ENCODE results near the gene FXYD7. TPM values are rescaled to one million over a fixed set of nuclear protein-coding genes. Genes with fewer than 3 reads are reported as not detected.
A peak's percentile ranks its signal among the peaks of the same experiment; 100 is the strongest.
"Not testable (repeated sequence)": the region's sequence is repeated elsewhere in the genome, so short reads cannot be mapped to it uniquely, and the experiment has no call there.

Gene FXYD7
- total RNA-seq, 1 experiment from 2014 or later: not detected

DNA sequence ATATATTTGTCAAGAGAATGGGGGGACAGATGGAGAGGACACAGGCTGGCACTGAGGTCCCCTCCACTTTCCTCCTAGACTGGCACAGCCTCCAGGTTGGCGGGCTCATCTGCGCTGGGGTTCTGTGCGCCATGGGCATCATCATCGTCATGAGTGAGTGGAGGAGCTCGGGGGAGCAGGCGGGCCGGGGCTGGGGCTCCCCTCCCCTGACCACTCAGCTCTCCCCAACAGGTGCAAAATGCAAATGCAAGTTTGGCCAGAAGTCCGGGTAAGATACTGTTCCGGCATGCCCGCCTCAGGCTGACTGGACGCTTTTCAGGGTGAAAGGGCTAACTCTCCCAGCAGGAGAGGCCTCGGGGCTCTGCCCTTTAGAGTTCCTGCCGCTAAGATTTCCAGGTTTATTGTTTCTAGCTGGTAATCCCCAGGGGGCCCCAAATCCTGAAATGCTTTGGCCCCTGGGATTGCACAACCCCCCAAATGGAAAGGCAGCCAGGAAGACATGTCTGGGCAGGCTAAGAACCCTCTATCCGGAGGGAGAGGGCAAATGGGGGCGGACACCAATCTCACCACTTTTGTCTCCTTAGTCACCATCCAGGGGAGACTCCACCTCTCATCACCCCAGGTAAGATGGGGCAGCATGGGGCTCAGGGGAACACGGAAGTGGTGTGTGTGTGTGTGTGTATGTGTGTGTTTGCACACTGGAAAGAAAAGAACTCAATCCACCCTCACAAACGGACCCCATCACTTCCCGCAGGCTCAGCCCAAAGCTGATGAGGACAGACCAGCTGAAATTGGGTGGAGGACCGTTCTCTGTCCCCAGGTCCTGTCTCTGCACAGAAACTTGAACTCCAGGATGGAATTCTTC lies 20.1 kb upstream of the FXYD7 start:
- DNase-seq (ENCODE audit: low read depth, low spot score): no peak
- in situ Hi-C loops (cut with HindIII; ENCODE audit: low pct_unique_long_range_greater_than_20kb, low sequenced_read_pairs): no loop called here

DNA sequence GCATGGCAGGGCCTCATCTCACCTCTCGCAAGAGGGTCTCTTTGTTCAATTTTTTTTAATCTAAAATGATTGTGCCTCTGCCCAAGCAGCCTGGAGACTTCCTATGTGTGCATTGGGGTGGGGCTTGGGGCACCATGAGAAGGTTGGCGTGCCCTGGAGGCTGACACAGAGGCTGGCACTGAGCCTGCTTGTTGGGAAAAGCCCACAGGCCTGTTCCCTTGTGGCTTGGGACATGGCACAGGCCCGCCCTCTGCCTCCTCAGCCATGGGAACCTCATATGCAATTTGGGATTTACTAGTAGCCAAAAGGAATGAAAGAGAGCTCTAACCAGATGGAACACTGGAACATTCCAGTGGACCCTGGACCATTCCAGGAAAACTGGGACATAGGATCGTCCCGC lies 19.5 kb upstream of the FXYD7 start:
- no peak for DNase-seq (ENCODE audit: low read depth, low spot score)
- in situ Hi-C loops (cut with HindIII; ENCODE audit: low pct_unique_long_range_greater_than_20kb, low sequenced_read_pairs): no loop called here

DNA sequence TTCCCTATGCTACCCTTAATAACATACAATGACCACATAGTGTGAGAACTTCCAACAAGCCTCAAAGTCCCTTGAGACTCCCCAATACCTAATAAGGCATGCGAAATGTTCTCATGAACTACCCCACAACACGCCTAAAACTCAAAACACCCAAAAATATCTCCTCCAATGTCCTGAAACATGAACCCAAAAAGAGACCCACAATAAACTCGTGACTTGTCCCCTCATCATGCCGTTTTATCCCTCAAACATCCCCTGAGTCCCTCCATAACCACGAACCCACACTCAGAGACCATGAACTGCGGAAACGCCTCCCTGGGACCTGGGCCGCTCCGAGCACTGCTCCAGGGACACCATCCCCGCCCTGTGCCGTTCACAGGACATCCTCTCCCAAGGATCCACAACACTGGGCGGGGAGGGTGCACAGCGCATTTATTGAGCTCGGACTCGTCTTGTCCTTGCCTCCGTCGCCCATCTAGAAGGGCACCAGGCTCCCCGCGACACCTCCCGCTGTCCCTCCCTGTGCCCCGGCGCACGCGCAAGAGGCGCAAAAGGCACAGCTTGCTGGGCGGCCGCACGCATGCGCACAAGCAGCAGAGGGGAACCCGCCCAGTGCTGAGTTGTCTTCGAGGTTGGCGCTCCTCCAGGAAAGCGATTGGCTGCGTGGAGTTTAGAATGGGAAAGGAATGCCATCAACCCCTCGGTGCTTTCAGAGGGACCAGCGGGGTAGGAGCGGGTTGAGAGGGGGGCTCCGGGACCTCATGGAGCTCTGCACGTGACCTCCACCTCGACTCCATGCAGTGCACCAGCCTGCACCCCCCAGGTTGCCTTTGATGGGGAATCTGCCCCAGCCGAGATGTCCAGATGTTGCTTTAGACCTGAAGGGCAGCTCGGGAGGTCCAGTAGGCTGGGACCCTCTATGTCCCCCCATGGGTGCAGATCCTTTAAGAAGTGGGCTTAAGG lies 18.7 kb upstream of the FXYD7 start:
- peak; percentile 88 for DNase-seq (ENCODE audit: low read depth, low spot score)
- in situ Hi-C loops (cut with HindIII; ENCODE audit: low pct_unique_long_range_greater_than_20kb, low sequenced_read_pairs): no loop called here

DNA sequence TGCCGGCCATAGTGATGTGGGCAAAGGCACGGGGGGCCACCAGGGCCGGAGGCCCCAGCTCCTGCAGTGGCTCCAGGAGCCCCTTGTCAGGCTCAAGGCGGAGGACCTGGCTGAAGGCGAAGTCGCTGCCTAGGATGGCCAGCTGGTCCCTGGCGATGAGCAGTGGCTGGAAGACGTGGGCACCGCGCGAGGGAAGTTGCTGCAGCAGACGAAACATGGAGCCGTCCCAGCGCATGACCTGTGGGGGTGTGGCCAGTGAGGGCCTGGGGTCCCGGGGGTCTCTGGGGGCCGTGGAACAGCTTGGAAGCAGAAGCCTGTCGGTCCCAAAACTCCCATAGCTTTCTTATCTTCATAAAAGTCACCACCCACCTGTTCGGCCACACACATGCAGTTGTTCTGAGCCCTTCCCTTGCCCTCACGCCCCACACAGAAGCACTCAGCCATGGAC lies 17.8 kb upstream of the FXYD7 start:
- in situ Hi-C loops (cut with HindIII; ENCODE audit: low pct_unique_long_range_greater_than_20kb, low sequenced_read_pairs): no loop called here
- no peak for DNase-seq (ENCODE audit: low read depth, low spot score)

DNA sequence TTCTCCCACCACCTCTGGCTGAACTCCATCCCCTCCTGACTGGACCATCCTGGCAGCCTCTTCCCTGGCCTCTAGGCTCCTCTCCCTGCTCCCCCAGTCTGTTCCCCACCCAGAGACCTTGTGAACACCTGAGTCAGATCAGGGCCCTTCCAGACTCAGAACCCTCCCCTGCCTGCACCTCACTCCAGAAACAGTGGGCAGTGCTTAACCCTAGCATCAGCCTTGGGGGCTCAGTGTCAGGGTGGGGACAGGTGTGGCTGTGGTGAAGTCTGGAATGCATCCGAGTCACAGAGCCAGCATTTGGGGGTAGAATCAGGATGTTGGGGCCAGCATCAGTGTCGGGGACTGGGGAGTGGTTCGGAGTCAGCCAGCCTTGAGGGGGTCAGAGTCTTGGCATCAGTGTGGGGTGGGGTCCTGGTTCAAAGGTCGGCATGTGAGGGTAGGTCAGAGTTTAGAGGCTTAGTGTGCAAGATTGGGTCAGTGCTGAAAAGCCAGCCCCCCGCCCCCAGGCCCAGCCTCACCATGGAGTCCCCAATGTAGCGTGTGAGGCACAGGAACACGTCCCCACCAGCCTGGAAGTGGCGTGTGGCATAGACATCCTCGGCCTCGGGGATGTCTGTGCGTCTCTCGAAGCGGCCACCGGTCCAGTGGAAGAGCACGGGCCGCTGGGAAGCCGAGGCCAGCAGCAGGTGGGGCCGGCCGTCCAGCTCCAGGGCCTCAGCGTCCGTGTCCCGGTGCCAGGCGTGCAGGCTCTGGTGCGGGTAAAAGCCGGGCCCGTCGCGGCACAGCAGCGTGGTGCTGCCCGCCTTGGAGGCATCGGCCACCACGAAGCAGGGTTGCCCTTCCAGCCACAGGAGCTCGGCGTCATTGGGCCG lies 17.1 kb upstream of the FXYD7 start:
- no peak for DNase-seq (ENCODE audit: low read depth, low spot score)
- in situ Hi-C loops (cut with HindIII; ENCODE audit: low pct_unique_long_range_greater_than_20kb, low sequenced_read_pairs): no loop called here

DNA sequence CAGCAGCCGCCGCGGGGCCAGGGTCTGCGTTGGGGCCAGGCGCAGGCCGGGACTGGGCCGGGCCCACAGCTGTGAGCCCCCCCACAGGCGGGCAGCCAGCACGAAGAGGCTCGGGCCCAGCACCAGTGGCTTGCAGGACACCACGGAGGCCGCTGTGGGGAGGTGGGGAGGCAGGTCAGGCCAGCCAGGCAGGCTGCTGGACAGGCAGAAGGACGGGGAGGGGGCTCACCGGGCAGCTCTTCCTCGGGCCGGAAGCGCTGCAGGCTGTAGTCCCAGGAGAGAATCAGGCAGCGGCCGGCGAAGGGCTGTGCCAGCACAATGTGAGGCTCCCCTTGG lies 16.5 kb upstream of the FXYD7 start:
- no peak for DNase-seq (ENCODE audit: low read depth, low spot score)
- in situ Hi-C loops (cut with HindIII; ENCODE audit: low pct_unique_long_range_greater_than_20kb, low sequenced_read_pairs): no loop called here

DNA sequence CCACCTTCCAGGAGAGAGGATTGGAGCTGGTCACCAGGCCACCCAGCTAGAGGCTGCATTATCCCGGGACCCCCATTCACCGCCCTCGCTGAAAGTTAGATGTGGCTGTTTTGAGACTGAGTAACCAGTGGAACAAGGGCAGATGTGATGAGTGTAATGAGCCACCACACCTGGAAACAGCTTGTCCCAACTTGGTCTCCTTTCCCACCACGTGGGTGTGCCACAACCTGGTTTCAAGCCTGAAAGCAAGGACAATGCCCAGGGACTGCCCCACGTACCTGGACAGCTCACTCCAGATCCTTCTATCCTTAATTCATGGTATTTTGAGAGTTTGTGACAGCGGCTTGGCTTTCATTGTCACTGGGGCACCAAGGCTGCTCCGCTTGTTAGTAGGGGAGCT lies 15.2 kb upstream of the FXYD7 start:
- DNase-seq (ENCODE audit: low read depth, low spot score): no peak
- in situ Hi-C loops (cut with HindIII; ENCODE audit: low pct_unique_long_range_greater_than_20kb, low sequenced_read_pairs): no loop called here

DNA sequence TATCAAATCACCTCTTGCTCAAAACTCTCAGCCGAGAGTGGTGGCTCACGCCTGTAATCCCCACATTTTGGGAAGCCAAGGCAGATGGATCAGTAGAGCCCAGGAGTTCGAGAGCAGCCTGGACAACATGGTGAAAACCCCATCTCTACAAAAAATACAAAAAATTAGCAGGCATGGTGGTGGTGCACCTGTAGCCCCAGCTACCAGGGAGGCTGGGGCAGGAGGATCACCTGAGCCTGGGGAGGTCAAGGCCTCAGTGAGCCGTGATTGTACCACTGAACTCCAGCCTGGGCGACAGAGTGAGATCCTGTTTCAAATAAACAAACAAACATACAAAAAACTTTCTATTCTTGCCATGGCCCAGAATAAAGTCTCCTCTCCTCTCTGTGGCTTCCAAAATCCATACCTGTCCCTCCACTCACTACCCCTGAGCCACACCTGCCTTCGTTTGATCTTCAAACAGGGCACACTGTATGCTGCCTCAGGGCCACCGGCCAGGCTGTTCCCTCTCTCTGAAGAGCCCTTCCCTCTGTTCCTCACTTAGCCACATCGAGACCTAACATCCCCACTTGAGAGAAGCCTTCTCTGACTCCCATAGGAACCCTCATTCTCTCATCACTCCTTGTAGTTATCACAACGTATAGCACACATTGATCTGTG lies 14.5 kb upstream of the FXYD7 start:
- DNase-seq (ENCODE audit: low read depth, low spot score): no peak
- in situ Hi-C loops (cut with HindIII; ENCODE audit: low pct_unique_long_range_greater_than_20kb, low sequenced_read_pairs): no loop called here

DNA sequence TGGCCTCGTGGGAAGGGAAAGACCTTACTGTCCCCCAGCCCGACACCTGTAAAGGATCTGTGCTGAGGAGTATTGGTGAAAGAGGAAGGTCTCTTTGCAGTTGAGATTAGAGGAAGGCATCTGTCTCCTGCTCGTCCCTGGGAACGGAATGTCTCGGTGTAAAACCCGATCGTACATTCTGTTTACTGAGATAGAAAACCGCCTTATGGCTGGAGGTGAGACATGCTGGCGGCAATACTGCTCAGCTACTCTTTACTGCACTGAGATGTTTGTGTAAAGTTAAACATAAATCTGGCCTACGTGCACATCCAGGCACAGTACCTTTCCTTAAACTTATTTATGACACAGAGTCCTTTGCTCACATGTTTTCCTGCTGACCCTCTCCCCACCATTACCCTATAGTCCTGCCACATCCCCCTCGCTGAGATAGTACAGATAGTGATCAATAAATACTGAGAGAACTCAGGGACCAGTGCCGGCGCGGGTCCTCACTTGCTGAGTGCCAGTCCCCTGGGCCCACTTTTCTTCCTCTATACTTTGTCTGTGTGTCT lies 13.3 kb upstream of the FXYD7 start:
- DNase-seq (ENCODE audit: low read depth, low spot score); in situ Hi-C loops (cut with HindIII; ENCODE audit: low pct_unique_long_range_greater_than_20kb, low sequenced_read_pairs): not testable (repeated sequence)

DNA sequence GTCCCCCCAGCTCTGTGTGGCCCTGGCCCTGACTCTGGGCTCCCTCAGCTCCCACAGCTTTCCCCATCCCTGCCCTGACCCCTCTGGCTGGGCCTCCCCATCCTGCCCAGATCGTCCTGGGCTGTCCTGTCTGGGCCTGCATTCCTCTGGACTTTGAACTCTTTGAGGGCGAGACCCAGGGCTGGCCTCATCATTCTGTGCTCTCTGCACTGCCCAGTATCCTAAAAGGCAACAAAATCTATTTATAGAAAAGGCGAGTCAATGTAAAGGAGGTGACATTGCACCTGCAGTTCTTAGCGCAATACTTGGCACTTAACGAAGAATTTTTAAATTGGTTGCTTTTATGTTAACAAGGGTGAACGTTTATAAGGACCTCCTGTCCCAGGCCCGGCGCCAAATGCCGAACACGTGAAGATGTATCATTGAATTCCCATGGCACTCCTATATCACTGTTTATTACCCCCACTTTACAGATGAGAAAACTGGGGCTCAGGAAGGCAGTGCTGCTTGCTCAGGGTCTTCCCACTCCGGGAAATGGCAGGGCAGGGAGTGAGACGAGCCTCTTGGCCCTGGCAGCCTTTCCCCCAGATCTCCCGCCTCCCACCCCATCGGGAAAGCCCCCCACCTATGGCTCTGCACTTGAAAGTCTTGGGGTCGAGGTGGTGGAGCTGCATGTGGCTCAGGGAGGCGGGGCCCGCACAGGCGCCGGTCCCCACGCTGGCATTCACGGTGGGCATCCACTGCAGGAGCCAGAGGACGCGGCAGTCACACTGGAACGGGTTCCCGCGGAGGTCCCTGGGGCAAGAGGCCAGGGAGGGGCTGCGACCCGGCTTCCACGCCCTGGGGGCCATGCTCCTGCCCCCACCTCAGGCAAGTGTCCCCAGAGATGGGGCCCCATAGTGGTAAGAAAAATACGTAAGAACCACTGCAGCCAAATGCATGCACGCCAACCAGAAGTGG lies 12.0 kb upstream of the FXYD7 start:
- no peak for DNase-seq (ENCODE audit: low read depth, low spot score)
- in situ Hi-C loops (cut with HindIII; ENCODE audit: low pct_unique_long_range_greater_than_20kb, low sequenced_read_pairs): no loop called here

DNA sequence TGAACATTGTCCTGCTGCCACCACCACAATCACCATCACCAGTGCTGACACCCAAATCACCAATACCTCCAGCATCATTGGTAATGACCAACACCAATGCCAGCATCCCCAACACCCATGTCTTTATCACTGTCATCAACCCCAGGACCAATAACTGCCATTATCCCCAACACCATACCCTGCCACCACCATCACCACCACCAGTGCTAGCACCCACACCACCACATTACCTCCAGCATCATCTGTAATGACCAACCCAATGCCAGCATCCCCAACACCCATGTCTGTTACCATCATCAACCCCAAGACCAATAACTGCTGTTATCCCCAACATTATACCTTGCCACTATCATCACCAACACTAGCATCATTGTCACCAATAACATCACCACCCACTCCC lies 10.8 kb upstream of the FXYD7 start:
- in situ Hi-C loops (cut with HindIII; ENCODE audit: low pct_unique_long_range_greater_than_20kb, low sequenced_read_pairs): no loop called here
- DNase-seq (ENCODE audit: low read depth, low spot score): no peak

DNA sequence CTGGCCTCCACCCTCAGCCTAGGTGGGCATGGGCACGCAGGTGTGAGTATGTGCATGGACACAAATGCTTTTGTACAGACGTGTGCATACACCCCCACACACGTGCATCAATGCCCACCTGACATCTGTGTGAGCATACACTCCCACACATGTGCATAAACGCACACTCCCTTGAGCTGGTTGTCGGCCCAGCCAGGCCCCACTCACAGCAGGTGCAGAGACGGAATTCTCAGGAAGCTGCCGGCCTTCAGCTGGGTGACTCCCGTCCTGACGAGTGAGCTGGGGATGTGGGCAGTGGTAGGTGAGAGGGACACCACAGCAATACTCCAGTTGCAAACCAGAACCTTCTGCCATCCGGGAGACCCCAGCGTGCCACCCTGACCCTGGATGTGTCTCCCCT lies 9.2 kb upstream of the FXYD7 start:
- in situ Hi-C loops (cut with HindIII; ENCODE audit: low pct_unique_long_range_greater_than_20kb, low sequenced_read_pairs): no loop called here
- no peak for DNase-seq (ENCODE audit: low read depth, low spot score)

DNA sequence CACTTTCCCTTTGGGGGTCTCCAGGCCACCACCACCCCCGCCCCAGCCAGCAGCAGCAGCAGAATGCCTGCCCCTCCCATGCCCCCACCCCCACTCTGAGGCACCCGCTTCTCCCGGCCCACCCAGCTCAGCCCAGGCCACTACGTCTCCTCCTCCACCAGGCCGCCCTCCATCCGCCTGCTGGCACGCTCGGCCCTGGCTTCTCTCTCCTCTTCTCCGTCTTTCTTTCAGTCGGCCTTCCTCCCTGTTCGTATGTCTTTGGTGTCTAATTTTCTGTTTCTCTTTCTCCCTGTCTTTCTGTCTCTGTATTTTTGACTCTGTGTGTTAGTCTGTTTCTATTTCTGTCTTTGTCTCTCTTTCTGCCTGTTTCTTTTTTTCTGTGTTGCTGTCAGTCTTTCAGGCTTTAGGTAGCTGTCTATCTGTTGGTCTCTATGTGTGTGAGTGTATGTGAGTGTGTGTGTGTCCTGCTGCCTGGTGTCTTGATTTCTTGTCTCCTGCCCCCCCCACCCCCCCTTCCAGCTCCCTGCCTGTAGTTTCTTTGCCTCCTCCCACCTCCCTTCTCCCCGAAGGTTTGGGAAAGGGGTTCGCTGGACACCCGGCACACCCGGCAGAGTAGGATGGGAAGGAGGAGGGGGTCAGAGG lies 8.3 kb upstream of the FXYD7 start, which contains the start of gene LGI4:
TSS of gene LGI4 (minus strand) at position 459 of the 642 bp plus-strand sequence. CDS start at position 80, 379 bp downstream.
- no peak for DNase-seq (ENCODE audit: low read depth, low spot score)
- in situ Hi-C loops (cut with HindIII; ENCODE audit: low pct_unique_long_range_greater_than_20kb, low sequenced_read_pairs): no loop called here

DNA sequence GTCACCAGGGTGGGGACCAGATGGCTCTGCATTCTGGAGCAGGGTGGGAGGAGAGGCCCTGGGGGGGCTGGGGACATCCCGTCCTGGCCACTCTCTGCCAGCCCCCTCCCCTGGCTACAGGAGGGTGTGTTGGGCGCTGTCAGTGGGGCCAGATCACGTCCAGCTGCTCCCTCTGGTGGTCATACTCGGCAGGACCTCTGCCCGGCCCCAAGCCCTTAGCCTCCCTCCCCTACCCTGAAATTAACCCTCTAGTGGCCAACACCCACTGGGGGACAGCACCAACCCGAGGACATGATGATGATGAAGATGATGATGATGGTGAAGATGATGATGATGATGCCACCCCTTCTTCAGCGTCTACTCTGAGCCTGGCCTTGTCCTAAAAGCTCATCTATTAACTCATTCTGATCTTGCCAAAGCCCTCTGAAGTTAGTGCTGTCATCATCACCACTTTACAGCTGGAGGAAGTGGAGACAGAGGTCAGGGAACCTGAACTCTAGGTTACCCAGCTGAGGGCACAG lies 7.6 kb upstream of the FXYD7 start:
- in situ Hi-C loops (cut with HindIII; ENCODE audit: low pct_unique_long_range_greater_than_20kb, low sequenced_read_pairs): no loop called here

DNA sequence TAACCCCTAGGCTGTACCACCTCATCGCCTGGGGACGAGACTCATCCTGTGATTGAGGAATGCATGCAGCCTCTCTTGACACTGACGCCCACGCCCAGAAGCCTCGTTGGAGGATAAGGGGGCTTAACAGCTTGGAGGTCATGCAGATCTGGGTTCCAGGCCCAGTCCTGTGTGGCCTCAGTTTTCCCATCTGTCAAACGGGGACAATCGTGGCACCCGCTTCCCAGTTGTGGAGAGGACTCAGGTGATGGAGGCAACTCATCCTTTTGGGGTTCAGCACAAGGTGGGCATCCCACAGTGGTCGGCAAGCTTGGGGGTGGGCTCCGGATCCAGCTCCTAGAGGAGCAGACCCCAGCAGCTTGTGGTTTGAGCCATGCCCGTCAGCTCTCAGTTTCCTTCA lies 6.8 kb upstream of the FXYD7 start:
- DNase-seq (ENCODE audit: low read depth, low spot score): no peak

More for the DNA sequence above, 7.6 kb upstream of the FXYD7 start:
- DNase-seq (ENCODE audit: low read depth, low spot score): peak; percentile 79

More for the DNA sequence above, 6.8 kb upstream of the FXYD7 start:
- in situ Hi-C loops (cut with HindIII; ENCODE audit: low pct_unique_long_range_greater_than_20kb, low sequenced_read_pairs): no loop called here

Measured in SK-MEL-5 (cell line).